Right lung (tissue), 5 donors: ENCODE results near the gene CYP1A1. TPM values are rescaled to one million over a fixed set of nuclear protein-coding genes. Genes with fewer than 3 reads are reported as not detected.

Source experiments
- DNase-seq, 2 donors: peaks; one replicate each; pipeline ENCODE4 v3.0.0-alpha.2; 2013
- polyA plus RNA-seq, 5 donors: library from polyadenylated mRNA; unstranded; fragments of 120-200 nt; gene quantifications; one replicate each; pipeline versions ENCODE4 v1.2.1 to v1.2.3, GENCODE V29; 2013; ENCODE audit warnings: inconsistent platforms in 1 of 5, low replicate concordance in 1 of 5; ENCODE audit not compliant: insufficient read length in 5 of 5, insufficient read depth in 1 of 5

CYP1A1 gene
- polyA plus RNA-seq, 5 donors = 0.21 to 1.5 (median 0.30) TPM

DNA sequence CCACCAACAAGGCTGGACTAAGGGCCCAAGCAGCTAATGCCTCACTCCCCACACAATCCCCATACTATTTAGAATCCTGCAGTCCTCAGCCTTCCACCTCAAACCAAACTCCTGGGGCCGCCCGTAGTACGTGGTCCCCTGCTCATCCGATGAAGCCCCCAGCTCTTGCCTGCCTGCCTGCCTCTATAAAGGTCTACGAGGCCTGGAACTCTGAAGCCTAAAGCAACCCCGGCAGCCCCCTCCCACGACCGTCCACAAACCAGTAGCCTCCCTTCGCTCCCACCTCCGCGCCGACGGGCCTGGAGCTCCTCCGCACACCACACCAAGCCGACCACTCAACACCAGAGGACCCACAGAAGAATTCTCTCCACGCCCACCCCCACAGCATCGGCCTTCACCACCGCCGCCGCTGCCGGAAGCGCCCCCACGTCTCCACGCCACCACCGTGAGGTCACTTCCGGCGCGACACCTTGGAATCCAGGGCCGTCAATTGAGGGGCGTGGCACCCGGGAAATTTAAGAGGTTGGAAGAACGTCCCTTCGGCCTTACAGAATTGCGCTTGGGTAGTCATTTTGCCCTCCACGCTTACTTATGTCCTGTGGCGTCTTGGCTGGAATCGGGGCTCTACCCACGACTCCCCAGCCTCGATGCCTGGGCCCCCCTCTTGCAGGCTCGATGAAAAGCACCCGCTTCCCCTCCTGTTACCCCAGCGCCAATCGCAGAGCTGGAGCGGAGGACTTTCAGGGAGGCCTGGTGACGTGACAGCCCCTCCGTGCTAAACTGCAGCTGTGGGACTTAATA lies 29.5 kb downstream of the CYP1A1 start, which contains the start of gene EDC3:
Gene EDC3, minus strand, starts transcription at position 428 of the 801 bp plus-strand sequence. CDS start 20,900 bp downstream, outside the sequence.
- DNase-seq = peak; percentile 86 to 87

DNA sequence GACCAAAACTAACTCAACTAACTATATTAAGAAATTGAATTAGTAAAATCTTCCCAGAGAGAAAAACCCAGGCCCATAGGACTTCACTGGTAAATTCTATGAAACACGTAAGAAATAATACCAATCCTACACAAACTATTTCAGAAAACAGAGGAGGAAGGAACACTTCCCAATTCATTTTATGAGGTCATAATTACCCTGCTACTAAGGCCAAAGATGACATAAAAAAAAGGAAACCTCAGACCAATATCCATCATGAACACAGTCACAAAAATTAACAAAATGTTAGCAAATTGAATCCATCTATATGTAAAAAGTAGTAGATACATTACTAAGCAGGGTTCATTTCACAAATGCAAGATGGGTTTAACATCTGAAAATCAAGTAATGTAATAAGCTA lies 33.0 kb downstream of the CYP1A1 start:
- no peak for DNase-seq

DNA sequence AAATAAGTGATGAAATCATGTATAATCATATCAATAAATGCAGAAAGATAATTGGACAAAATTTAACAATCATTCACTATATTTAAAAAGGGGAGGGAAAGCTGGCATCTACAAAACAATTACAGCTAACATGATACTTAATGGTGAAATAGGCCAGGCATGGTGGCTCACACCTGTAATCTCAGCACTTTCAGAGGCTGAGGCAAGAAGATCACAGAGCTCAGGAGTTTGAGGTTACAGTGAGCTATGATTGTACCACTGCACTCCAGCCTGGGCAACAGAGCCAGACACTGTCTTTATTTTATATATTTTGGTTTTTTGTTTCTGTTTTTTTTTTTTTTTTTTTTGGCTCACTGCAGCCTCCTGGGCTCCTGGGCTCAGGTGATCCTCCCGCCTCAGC lies 41.6 kb downstream of the CYP1A1 start:
- DNase-seq = no peak

DNA sequence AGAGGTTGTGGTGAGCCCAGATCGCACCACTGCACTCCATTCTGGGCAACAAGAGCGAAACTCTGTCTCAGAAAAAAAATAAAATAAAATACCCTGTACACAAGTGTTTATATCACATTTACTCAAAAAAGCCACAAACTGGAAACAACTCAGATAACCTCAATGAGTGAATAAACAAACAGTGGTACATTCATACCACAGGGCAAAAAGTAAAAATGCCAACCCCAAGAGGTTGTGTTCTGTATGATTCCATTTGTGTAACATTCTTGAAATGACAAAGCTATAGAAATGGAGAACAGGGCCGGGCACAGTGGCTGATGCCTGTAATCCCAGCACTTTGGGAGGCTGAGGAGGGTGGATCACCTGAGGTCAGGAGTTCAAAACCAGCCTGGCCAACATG lies 42.4 kb downstream of the CYP1A1 start:
- DNase-seq = no peak

DNA sequence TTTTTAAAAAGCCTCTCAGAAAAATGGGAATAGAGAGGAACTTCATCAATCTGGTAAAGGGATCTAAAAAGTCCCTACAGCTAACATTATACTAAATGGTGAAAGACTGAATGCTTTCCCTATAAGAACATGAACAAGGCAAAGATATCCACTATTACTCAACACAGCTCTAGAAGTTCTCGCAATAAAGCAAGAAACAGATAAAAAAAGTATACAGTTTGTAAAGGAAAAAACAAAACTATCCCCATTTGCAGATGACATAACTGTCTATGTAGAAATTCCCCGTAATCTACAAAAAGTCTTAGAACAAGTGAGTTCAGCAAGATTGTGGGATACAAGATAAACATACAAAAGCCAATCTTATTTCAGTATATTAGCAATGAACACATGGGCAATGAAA lies 44.9 kb downstream of the CYP1A1 start:
- DNase-seq = no peak

DNA sequence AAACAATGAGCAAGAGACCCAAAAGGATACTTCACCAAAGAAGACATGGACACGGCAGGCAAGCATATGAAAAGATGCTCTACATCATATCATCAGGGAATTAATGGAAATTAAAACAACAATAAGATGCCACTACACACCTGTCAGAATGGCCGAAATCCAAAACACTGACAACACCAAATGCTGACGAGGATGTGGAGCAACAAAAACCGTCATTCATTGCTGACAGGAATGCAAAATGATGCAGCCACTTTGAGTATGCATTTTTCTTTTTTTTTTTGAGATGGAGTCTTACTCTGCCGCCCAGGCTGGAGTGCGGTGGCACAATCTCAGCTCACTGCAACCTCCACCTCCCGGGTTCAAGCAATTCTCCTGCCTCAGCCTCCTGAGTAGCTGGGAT lies 48.5 kb downstream of the CYP1A1 start:
- no peak for DNase-seq

DNA sequence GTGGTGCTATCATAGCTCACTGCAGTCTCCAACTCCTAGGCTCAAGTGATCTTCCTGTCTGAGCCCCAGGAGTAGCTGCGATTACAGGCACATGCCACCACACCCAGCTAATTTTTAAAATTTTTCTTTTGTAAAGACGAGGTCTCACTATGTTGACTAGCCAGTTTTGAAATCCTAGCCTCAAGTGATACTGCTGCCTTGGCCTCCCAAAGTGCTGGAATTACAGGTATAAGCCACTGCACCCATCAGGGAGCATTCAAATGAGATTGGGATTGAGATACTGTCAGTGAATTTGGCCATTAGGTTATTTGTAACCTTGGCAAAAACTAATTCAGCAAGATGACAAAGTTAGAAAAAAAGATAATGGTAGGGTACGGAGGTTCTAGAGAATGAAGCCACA lies 51.2 kb downstream of the CYP1A1 start:
- no peak for DNase-seq

DNA sequence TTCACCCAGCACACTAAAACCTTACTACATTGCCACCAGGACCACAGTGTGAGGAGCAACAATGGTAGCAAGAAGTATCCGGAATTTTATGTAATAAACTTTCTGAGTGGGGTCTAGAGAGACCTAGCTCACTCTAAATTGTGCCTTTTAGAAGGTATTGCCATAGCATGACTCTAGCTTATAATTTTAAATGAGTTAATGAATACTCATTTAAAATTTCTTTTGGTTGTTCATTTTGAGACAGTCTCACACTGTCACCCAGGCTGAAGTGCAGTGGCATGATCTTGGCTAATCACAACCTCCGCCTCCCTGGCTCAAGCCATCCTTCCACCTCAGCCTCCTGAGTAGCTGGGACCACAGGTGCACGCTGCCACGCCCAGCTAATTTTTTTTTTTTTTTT lies 55.7 kb downstream of the CYP1A1 start:
- no peak for DNase-seq

Other genes starting within 250 kb of the CYP1A1 start
- gene ARID3B, start 184.3 kb downstream of the CYP1A1 start, polyA plus RNA-seq = 10 to 100 TPM in 4 of 5 donors, 1 to 10 TPM in 1; 8.6 to 11.3 (median 10.9) TPM
- 10 to 100 TPM; 77.2 to 90.8 (median 83.3) TPM for gene CLK3, start 109.7 kb downstream of the CYP1A1 start, polyA plus RNA-seq
- 10 to 100 TPM; 38.3 to 43.7 (median 39.9) TPM for gene EDC3, start 29.5 kb downstream of the CYP1A1 start, polyA plus RNA-seq
- gene CYP1A2, start 23.3 kb upstream of the CYP1A1 start, polyA plus RNA-seq = under 1 TPM; 0.32 to 0.46 (median 0.43) TPM
- gene CSK, start 56.6 kb upstream of the CYP1A1 start, polyA plus RNA-seq = 10 to 100 TPM; 35.6 to 56.6 (median 38.0) TPM
- under 1 TPM in 1 of 5 donors, not detected in 4; 0.18 TPM for gene LMAN1L, start 87.3 kb upstream of the CYP1A1 start, polyA plus RNA-seq
- gene CPLX3, start 101.1 kb upstream of the CYP1A1 start, polyA plus RNA-seq = under 1 TPM in 2 of 5 donors, not detected in 3; 0.05 to 0.10 TPM
- 10 to 100 TPM; 23.7 to 43.4 (median 34.2) TPM for gene ULK3, start 117.6 kb upstream of the CYP1A1 start, polyA plus RNA-seq
- gene SCAMP2, start 147.8 kb upstream of the CYP1A1 start, polyA plus RNA-seq = 10 to 100 TPM; 41.9 to 64.1 (median 48.2) TPM
- gene MPI, start 164.5 kb upstream of the CYP1A1 start, polyA plus RNA-seq = 10 to 100 TPM; 53.0 to 61.6 (median 59.0) TPM
- 10 to 100 TPM; 57.1 to 72.3 (median 60.3) TPM for gene FAM219B, start 181.3 kb upstream of the CYP1A1 start, polyA plus RNA-seq
- 100 to 1,000 TPM; 106 to 141 (median 118) TPM for gene COX5A, start 212.5 kb upstream of the CYP1A1 start, polyA plus RNA-seq
- gene RPP25, start 231.2 kb upstream of the CYP1A1 start, polyA plus RNA-seq = 10 to 100 TPM in 1 of 5 donors, 1 to 10 TPM in 4; 4.5 to 10.4 (median 5.6) TPM